GM12874 (cell line): ENCODE measurements around the gene LRRC27.

ENCODE experiments used
- CTCF ChIP-seq: IDR thresholded peaks from 2 replicates; pipeline ENCODE4 v1.5.1; 2011; ENCODE audit warnings: low read depth, mild to moderate bottlenecking, control low read depth, low read length, moderate library complexity; ENCODE audit not compliant: insufficient read depth

The LRRC27 gene

DNA sequence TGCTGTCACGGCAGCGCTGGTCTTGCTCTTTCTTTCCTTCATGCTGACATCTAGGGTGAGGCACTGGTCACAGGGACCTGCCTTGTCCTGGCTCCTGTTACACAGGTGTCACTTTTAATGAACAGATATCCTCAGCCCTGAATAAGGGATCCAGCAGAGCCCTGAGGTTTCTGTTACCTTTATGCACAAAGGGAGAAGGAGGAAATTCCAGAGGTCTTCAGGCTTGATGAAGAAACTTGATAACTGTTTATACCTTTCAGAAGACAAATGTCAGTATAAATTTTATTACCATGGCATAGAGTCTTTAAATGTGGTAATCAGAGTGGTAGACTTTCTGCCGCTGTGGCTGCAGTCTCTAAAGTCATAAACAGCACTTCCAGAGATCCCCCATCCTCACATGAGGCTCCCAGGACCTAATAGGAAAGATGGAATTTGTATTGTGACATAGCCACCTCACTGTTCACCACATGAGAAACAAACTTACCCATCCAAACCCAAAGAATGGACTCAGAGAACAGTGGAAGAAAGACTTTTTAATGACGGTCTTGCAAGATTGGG lies 2.7 kb downstream of the LRRC27 start:
- TF ChIP-seq CTCF, result no peak

DNA sequence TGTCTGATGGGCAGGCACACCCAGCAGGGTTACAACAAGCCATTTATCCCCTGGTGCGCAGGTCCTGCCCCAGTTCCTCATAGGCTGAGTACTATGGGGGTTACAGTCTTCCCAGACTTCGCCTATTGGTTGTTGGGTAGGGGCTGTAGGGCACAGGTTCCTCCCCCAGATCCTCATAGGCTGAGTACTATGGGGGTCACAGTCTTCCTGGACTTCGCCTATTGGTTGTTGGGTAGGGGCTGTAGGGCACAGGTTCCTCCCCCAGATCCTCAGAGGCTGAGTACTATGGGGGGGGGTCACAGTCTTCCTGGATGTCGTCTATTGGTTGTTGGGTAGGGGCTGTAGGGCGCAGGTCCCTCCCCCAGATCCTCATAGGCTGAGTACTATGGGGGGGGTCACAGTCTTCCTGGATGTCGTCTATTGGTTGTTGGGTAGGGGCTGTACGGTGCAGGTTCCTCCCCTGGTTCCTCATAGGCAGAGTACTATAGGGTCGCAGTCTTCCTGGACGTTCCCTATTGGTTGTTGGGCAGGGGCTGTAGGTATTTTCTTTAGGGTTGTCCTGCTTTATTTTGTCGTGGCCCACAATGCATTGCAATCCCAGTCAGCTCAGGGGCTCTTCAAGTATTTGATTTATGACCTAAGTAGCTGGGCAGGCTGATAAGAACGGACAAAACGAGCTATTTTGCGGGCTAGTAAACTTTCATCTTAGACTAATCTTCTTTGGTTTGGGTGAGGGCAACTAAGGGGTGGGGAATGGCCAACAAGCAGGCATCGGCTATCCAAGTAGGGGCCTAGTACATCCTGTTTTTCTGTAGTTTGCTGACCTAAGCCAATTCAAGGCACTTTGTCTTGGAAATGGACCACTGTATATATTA lies 3.4 kb downstream of the LRRC27 start:
- TF ChIP-seq CTCF, result no peak

GRCh38 chr10:132336064-132336746 lies 4.2 kb downstream of the LRRC27 start:
- no peak for TF ChIP-seq CTCF

DNA sequence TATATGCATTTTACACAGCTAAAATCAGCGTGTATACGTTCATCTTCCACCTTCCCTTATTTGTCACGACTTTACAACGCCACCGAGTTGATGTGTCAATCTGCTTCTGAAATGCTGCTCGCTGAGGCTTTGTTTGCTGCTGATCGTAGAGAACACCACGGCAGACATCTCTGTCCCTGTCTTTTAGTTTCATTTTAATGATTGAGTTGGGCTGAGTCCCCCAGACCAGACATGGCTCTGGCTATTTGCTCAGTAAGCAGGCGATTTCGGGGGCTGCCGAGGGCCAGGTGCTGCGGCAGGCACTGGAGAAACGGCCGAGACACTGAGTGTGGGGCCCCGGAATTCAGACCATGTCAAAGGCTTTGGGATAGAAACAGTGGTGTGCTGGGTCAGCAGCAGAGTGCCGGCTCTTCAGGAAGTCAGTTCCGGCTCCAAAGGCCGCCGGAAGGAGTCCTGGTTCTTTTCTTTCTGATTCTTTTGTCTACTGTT lies 5.0 kb downstream of the LRRC27 start:
- no peak for TF ChIP-seq CTCF

- no peak for TF ChIP-seq CTCF
These were observed 6.9 kb downstream of the LRRC27 start for GRCh38 chr10:132338876-132339275.

GRCh38 chr10:132339276-132339675 lies 7.3 kb downstream of the LRRC27 start:
- no peak for TF ChIP-seq CTCF

GRCh38 chr10:132341017-132341416 lies 9.0 kb downstream of the LRRC27 start:
- TF ChIP-seq CTCF, result no peak
